Measurements from ENCODE around the gene DOCK1.

DOCK1 gene

DNA sequence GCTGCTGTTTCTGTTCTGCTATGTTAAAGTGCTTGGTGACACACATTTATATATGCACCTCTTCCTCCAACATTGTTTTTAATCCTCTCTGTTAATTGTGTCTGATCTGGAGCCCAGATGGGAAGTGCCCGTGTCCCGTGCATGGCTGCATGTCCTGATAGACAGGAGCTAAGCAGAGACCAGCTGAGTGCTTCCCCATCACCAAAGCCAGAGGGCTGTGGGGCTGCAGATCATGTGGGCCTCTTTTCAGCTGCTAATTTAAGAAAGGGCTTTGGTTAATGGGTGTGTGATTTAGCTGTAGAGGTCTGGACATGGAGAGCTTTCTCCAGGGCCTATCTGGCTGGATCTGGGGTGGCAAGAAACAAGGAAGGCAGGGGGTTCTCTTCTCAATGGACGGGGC lies 547.3 kb downstream of the DOCK1 start:
- no peak overlapping the region for H3K4me3 ChIP-seq (ENCODE audit: low read depth, low read length)
- DNase-seq (ENCODE audit: low read depth), result no peak
- TF ChIP-seq, protein P1, sequence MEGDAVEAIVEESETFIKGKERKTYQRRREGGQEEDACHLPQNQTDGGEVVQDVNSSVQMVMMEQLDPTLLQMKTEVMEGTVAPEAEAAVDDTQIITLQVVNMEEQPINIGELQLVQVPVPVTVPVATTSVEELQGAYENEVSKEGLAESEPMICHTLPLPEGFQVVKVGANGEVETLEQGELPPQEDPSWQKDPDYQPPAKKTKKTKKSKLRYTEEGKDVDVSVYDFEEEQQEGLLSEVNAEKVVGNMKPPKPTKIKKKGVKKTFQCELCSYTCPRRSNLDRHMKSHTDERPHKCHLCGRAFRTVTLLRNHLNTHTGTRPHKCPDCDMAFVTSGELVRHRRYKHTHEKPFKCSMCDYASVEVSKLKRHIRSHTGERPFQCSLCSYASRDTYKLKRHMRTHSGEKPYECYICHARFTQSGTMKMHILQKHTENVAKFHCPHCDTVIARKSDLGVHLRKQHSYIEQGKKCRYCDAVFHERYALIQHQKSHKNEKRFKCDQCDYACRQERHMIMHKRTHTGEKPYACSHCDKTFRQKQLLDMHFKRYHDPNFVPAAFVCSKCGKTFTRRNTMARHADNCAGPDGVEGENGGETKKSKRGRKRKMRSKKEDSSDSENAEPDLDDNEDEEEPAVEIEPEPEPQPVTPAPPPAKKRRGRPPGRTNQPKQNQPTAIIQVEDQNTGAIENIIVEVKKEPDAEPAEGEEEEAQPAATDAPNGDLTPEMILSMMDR (conservative IDR thresholded peaks at IDR 0.05; ENCODE audit: low read depth, low read length), result no peak

- TF ChIP-seq, protein P1 (conservative IDR thresholded peaks at IDR 0.05; ENCODE audit: low read depth, low read length), result no peak
- no peak overlapping the region for H3K4me3 ChIP-seq (ENCODE audit: low read depth, low read length)
- no peak for DNase-seq (ENCODE audit: low read depth)
Observed at GRCh38 chr10:127453706-127454105, 548.5 kb downstream of the DOCK1 start.

- TF ChIP-seq, protein P1 (conservative IDR thresholded peaks at IDR 0.05; ENCODE audit: low read depth, low read length), result no peak
- no peak for DNase-seq (ENCODE audit: low read depth)
- no peak overlapping the region for H3K4me3 ChIP-seq (ENCODE audit: low read depth, low read length)
Observed at GRCh38 chr10:127456122-127456521, 550.9 kb downstream of the DOCK1 start.

GRCh38 chr10:127458016-127458810 lies 553.0 kb downstream of the DOCK1 start:
- no peak overlapping the region for H3K4me3 ChIP-seq (ENCODE audit: low read depth, low read length)
- TF ChIP-seq, protein P1 (conservative IDR thresholded peaks at IDR 0.05; ENCODE audit: low read depth, low read length), result no peak
- no peak for DNase-seq (ENCODE audit: low read depth)

DNA sequence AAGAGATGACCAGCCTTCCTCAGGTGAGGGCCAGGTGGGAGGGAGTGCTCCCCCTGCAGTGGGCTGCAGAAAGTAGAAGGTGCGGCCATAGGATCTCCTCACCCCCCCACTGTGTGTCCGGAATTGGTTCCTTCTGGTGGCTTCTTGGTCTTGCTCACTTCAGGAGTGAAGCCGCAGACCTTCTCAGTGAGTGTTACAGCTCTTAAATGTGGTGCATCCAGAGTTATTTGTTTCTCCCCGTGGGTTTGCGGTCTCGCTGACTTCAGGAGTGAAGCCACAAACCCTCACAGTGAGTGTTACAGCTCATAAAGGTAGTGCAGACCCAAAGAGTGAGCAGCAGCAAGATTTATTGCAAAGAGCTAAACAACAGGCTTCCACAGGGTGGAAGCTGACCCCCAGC lies 553.6 kb downstream of the DOCK1 start:
- H3K4me3 ChIP-seq (ENCODE audit: low read depth, low read length), result no peak overlapping the region
- DNase-seq (ENCODE audit: low read depth), result no peak
- TF ChIP-seq, protein P1 (conservative IDR thresholded peaks at IDR 0.05; ENCODE audit: low read depth, low read length), result no peak

DNA sequence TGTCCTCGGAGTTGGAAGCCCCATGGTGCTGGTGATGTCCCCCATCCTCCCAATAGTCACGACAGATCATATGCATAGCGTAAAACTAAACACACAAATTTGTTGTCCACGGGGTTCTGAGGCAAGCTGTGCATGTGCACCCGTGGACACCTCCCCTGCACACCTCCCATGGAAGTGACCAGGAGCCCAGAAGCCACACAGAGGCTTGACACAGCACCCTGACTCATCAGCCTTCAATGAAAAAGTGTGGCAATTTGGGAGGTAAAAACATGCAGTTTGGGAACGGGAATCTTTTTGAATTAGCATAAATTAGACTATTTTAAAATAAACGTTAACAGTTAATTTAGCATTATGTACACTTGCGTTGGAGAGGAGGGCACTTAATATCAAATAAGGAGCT lies 554.7 kb downstream of the DOCK1 start:
- no peak overlapping the region for H3K4me3 ChIP-seq (ENCODE audit: low read depth, low read length)
- TF ChIP-seq, protein P1 (conservative IDR thresholded peaks at IDR 0.05; ENCODE audit: low read depth, low read length), result no peak
- DNase-seq (ENCODE audit: low read depth), result no peak

Data from choroid plexus epithelial cell (primary cell).